HepG2 (cell line): ENCODE data around the gene AARS2. TPM values are rescaled to one million over a fixed set of nuclear protein-coding genes. Genes with fewer than 3 reads are reported as not detected.

Experiments used
- BORCS8-MEF2B ChIP-seq: sonication (generic); formaldehyde crosslinking; IDR thresholded peaks from 2 replicates; pipeline ENCODE4 v1.8.0; 2022; ENCODE audit warnings: mild to moderate bottlenecking, missing genetic modification reagents
- HMG20A ChIP-seq: IDR thresholded peaks from 2 replicates; pipeline ENCODE4 v1.6.1; 2016; ENCODE audit warnings: borderline replicate concordance
- HNRNPLL ChIP-seq: fragments of 200-400 bp; formaldehyde crosslinking; IDR thresholded peaks from 2 replicates; pipeline ENCODE4 v1.6.1; 2017; ENCODE audit warnings: mild to moderate bottlenecking, low read depth, low read length; ENCODE audit not compliant: poor library complexity, severe bottlenecking
- HOXA3 ChIP-seq: sonication (generic); formaldehyde crosslinking; IDR thresholded peaks from 2 replicates; pipeline ENCODE4 v1.5.0; 2020; ENCODE audit warnings: missing genetic modification reagents
- KDM5B ChIP-seq: sonication (generic); formaldehyde crosslinking; IDR thresholded peaks from 2 replicates; pipeline ENCODE4 v1.4.0; 2020; ENCODE audit warnings: missing genetic modification reagents, mild to moderate bottlenecking, borderline replicate concordance
- NPAS2 ChIP-seq: sonication (generic); formaldehyde crosslinking; IDR thresholded peaks from 2 replicates; pipeline ENCODE4 v1.8.0; 2022; ENCODE audit warnings: mild to moderate bottlenecking, missing genetic modification reagents, borderline replicate concordance
- RAD21 ChIP-seq: fragments of 450-650 bp; formaldehyde crosslinking; IDR thresholded peaks from 2 replicates; pipeline ENCODE4 v1.5.0; 2020; ENCODE audit warnings: mild to moderate bottlenecking
- SALL1 ChIP-seq: sonication (generic); formaldehyde crosslinking; IDR thresholded peaks from 2 replicates; pipeline ENCODE4 v1.8.0; 2022; ENCODE audit warnings: mild to moderate bottlenecking, missing genetic modification reagents
- TEAD3 ChIP-seq: optimal IDR thresholded peaks from 2 replicates; pipeline ENCODE3; 2016; ENCODE audit warnings: borderline replicate concordance
- ZBTB10 ChIP-seq: sonication (generic); formaldehyde crosslinking; IDR thresholded peaks from 2 replicates; pipeline ENCODE4 v1.4.0; 2020; ENCODE audit warnings: missing genetic modification reagents, borderline replicate concordance
- ZFYVE20 ChIP-seq: sonication (generic); formaldehyde crosslinking; IDR thresholded peaks from 2 replicates; pipeline ENCODE4 v1.8.0; 2023; ENCODE audit warnings: low read depth, mild to moderate bottlenecking, moderate library complexity, missing genetic modification reagents, borderline replicate concordance
- ZMAT5 ChIP-seq: sonication (generic); formaldehyde crosslinking; IDR thresholded peaks from 2 replicates; pipeline ENCODE4 v1.5.0; 2020; ENCODE audit warnings: mild to moderate bottlenecking, low read depth, missing genetic modification reagents, borderline replicate concordance
- ZNF142 ChIP-seq: sonication (generic); formaldehyde crosslinking; IDR thresholded peaks from 2 replicates; pipeline ENCODE4 v1.4.0; 2020; ENCODE audit warnings: missing genetic modification reagents
- ZNF430 ChIP-seq: sonication (generic); formaldehyde crosslinking; IDR thresholded peaks from 2 replicates; pipeline ENCODE4 v1.9.0; 2021; ENCODE audit warnings: mild to moderate bottlenecking, missing genetic modification reagents
- polyA plus RNA-seq, 8 experiments: library from polyadenylated mRNA; depleted of rRNA in 3 of 8; stranded (reverse) in 7 of 8; unstranded in 1 of 8; fragments of >200 nt; fragmentation: Illumina TruSeq in 4 of 8; extraction: Trizol in 4 of 8; gene quantifications; 2 replicates each; pipeline versions ENCODE4 v1.2.1 to v1.2.3, GENCODE V29; 2011 to 2016; ENCODE audit warnings: low read depth in 4 of 8, missing spikeins in 1 of 8, mixed read lengths in 1 of 8; ENCODE audit not compliant: insufficient read depth in 1 of 8
- total RNA-seq, 5 experiments: library from RNA; depleted of rRNA; stranded (reverse); fragments of >200 nt; fragmentation: Illumina TruSeq; extraction: Trizol; gene quantifications; 2 replicates each; pipeline ENCODE4 v1.2.3, GENCODE V29; 2016; ENCODE audit warnings: low read depth in 1 of 5

The AARS2 gene
- total and polyA plus RNA-seq, 2 of the 13 experiments (the other 11 are each of a cell fraction or from before 2014, with no cell fraction given), result 7.5 to 24.1 TPM

- TF ChIP-seq KDM5B (peak; percentile 16; the same call in 1 of the 2 replicates), TEAD3 (CRISPR knock-in tag) (peak; percentile 12), ZNF142 (CRISPR knock-in tag) (no peak), HNRNPLL (peak; percentile 16), HOXA3 (CRISPR knock-in tag) (peak; percentile 63), ZBTB10 (CRISPR knock-in tag) (no peak), HMG20A (CRISPR knock-in tag) (no peak), ZFYVE20 (CRISPR knock-in tag) (no peak), ZMAT5 (CRISPR knock-in tag) (no peak), RAD21 (peak; percentile 47), NPAS2 (CRISPR knock-in tag) (no peak), ZNF430 (CRISPR knock-in tag) (0 out of 2 replicates have a peak, but pooled peaks have one; percentile 33), SALL1 (peak; percentile 39; the same call in 1 of the 2 replicates), BORCS8-MEF2B (peak; percentile 66; the same call in 1 of the 2 replicates)
These were observed 8.6 kb downstream of the AARS2 start (continued) for GRCh38 chr6:44304282-44305199.
